Mammary microvascular endothelial cell (primary cell): ENCODE results near the gene INTS11. TPM values are rescaled to one million over a fixed set of nuclear protein-coding genes. Genes with fewer than 3 reads are reported as not detected.

Source experiments
- total RNA-seq: library from RNA; depleted of rRNA; stranded (reverse); fragments of >200 nt; gene quantifications from 2 replicates; pipeline ENCODE4 v1.2.3, GENCODE V29; 2015

Gene INTS11
- 83.0 and 98.9 TPM in 2 replicates for total RNA-seq

GRCh38 chr1:1324524-1325287 lies at the start of gene INTS11, which contains the start of gene CPTP:
Gene INTS11 (minus strand): TSS chr1:1324660. CDS start chr1:1324608, 52 bp downstream.
Gene CPTP (plus strand): TSS chr1:1324802. CDS start chr1:1326911, 2,109 bp downstream.

GRCh38 chr1:1358433-1359271 lies 34.2 kb upstream of the INTS11 start, which contains the start of gene MXRA8:
Gene MXRA8 (minus strand): TSS chr1:1358555. CDS start chr1:1358504, 51 bp downstream.

DNA sequence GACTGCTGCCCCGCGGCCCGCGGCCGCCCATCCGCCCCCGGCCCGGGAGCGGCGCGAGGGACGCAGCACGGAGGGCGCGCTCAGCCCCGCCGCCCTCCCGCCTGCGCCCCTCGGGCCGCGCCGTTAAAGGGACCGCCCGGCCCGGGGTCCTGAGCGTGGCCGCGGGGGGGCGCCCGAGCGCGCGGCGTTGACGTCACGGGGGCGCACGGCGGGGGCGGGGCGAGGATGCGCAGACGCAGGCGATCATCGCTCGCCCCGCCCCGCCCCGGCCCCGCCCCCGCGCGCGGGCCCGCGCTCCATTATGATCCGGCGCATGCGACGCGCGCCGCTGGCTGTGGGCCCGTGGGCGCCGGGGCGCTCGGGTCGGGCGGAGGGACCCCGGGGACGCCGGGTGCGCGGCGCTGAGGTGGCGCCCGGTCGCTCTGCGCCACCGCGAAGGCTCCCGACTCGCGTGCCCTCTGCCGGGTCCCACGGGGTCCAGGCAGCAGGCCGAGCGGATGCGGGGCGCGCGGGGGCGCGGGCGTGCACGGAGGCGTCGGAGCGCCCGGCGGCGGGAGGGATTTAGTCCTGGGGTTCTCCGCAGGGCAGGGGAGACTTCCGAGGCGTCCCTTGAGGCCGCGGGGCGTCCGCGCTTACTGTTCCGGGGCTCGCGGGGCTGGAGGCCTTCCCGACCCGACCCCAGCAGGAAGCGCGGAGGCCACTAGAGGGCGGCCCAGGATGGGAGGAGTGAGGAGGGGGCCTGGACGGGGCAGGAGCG lies 25.0 kb upstream of the INTS11 start, which contains the start of gene DVL1:
DVL1 (minus strand) TSS at position 163 of the 757 bp plus-strand sequence. CDS start 353 bp downstream, outside the sequence.

GRCh38 chr1:1331068-1331965 lies 6.9 kb upstream of the INTS11 start, which contains the start of gene TAS1R3:
Gene TAS1R3 (plus strand): TSS chr1:1331280. CDS start chr1:1331346, 66 bp downstream.

DNA sequence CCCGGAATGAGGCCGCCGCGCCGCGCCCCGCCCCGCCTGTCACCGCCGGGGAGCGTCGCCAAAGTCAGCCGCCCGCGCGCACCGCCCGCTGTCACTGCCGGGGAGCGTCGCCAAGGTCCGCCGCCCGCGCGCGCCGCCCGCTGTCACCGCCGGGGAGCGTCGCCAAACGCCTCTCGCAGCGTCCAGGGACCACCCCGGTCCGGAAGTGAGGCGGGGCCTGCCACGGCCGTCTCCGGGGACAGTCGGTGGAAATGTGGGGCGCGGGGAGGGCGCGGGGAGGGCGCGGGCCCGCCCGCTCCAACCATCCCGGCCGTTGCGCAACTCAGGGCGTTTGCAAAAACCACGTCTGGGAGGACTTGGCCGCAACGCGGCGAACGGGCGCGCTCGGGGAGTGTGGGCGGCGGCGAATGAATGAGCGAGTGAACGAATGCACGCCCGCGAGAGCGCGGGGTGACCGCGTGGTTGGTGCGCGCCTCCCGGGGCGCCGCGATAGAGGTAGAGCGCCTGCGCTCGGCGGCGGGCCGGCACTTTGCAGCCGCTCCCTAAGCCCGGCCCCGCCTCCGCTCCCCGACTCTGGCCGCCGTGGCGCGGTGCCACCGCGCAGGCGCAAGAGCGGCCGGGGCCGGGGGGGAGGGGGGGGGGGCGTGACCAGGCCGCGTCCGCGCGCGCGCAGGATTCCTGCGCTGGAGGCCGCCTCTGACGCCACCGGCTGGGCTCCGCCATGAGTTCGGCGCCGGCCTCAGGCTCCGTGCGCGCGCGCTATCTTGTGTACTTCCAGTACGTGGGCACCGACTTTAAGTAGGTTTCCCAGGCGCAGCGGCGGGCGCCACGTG lies 16.3 kb downstream of the INTS11 start, which contains the start of the genes ACAP3 and PUSL1:
ACAP3 (minus strand) TSS at position 8 of the 833 bp plus-strand sequence. CDS start 115 bp downstream, outside the sequence.
PUSL1 (plus strand) TSS at position 675 of the 833 bp plus-strand sequence; CDS start at position 722, 47 bp downstream.

GRCh38 chr1:1273512-1274298 lies 50.8 kb downstream of the INTS11 start, which contains the start of gene UBE2J2:
Gene UBE2J2 (minus strand): TSS chr1:1273854. CDS start chr1:1267992, 5,862 bp downstream.

Other genes starting within 250 kb of the INTS11 start
- gene C1orf159, start 208.6 kb downstream of the INTS11 start, total RNA-seq, result 14.0 and 15.6 TPM in 2 replicates
- gene TTLL10, start 150.8 kb downstream of the INTS11 start, total RNA-seq, result not detected in 2 replicates
- gene TNFRSF18, start 118.1 kb downstream of the INTS11 start, total RNA-seq, result not detected in 2 replicates
- gene TNFRSF4, start 110.5 kb downstream of the INTS11 start, total RNA-seq, result 1.4 and 2.0 TPM in 2 replicates
- 205 and 217 TPM in 2 replicates for gene SDF4, start 92.7 kb downstream of the INTS11 start, total RNA-seq
- gene B3GALT6, start 92.4 kb downstream of the INTS11 start, total RNA-seq, result 27.9 and 30.2 TPM in 2 replicates
- gene C1QTNF12, start 77.9 kb downstream of the INTS11 start, total RNA-seq, result 0.25 and 0.27 TPM in 2 replicates
- 36.0 and 43.3 TPM in 2 replicates for gene UBE2J2, start 50.8 kb downstream of the INTS11 start, total RNA-seq
- gene SCNN1D, start 44.2 kb downstream of the INTS11 start, total RNA-seq, result 0.05 and 0.67 TPM in 2 replicates
- gene ACAP3, start 16.7 kb downstream of the INTS11 start, total RNA-seq, result 13.7 and 20.6 TPM in 2 replicates
- gene PUSL1, start 16.1 kb downstream of the INTS11 start, total RNA-seq, result 38.5 and 38.6 TPM in 2 replicates
- gene CPTP, start 142 bp upstream of the INTS11 start, total RNA-seq, result 40.4 and 40.6 TPM in 2 replicates
- gene TAS1R3, start 6.6 kb upstream of the INTS11 start, total RNA-seq, result not detected in 2 replicates
- 41.1 and 41.3 TPM in 2 replicates for gene DVL1, start 24.8 kb upstream of the INTS11 start, total RNA-seq
- gene MXRA8, start 33.9 kb upstream of the INTS11 start, total RNA-seq, result 0.20 and 0.34 TPM in 2 replicates
- gene AURKAIP1, start 50.5 kb upstream of the INTS11 start, total RNA-seq, result 180 and 195 TPM in 2 replicates
- 40.4 and 46.4 TPM in 2 replicates for gene CCNL2, start 74.7 kb upstream of the INTS11 start, total RNA-seq
- gene MRPL20, start 82.6 kb upstream of the INTS11 start, total RNA-seq, result 204 and 208 TPM in 2 replicates
- 0.47 and 0.64 TPM in 2 replicates for gene ANKRD65, start 96.6 kb upstream of the INTS11 start, total RNA-seq
- gene VWA1, start 111.0 kb upstream of the INTS11 start, total RNA-seq, result 45.7 and 49.0 TPM in 2 replicates
- 0.07 TPM in 1 of 2 replicates, not detected in the other for gene ATAD3C, start 125.0 kb upstream of the INTS11 start, total RNA-seq
- gene ATAD3B, start 147.1 kb upstream of the INTS11 start, total RNA-seq, result 40.2 and 43.1 TPM in 2 replicates
- gene ATAD3A, start 187.5 kb upstream of the INTS11 start, total RNA-seq, result 50.7 and 56.6 TPM in 2 replicates
- gene TMEM240, start 216.0 kb upstream of the INTS11 start, total RNA-seq, result 0.69 and 1.7 TPM in 2 replicates